ENCODE data around the gene NOSTRIN.

Gene NOSTRIN

DNA sequence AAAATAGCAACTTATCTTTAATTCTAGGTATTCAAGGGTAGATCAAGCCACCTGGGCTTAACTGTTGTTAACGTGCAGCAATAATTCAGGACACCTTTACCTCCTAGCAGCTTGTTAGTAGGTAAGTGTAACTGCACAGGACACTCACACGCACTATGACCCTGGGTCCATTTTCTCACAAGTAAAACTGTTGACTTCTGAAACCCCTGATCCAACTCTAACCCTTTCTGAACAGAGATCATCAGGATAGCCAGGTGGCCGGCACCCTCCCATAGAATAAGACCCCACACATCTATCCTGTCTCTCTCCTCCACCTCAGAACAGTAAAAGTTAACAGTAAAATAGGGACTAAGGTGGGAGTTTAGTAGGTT lies 87.2 kb downstream of the NOSTRIN start:
- no peak for DNase-seq

DNA sequence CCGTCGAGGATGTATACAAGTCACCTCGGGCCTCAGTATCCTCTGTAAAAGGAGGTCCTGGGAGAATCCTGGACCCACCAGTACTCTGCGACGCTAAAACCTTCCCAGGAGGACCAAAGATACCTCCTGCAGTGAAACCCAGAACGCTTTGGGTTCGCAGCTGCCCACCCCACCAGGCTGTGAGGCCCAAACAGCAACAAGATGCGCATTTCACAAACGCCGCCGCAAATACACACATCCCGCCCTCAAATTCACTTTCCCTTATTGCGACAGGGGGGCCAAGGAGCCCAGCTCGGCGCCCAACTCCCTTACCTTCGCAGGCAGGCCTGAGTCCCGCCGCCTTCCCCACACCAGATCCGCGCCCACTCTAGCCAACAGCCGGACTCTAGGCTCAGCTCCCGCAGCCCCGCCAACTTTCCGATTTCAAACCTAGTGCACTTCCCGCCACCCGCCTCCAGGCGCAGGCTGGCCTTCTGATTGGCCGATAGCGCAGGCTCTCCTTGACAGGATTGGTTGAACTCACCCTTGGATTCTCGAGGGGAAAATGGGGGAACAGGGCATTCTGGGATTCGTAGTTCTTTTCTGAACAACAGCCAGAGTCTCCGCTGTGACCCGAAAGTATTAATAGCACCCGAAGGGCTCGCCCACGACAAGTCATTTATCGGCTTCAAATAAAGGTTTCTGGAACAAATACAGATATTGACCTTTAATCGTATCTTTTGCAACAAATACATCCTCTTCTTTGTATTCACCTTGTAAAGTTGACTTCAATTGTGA lies 87.8 kb downstream of the NOSTRIN start, which contains the start of gene SPC25:
Gene SPC25 (minus strand): TSS at position 425 of the 777 bp plus-strand sequence. CDS start 911 bp downstream, outside the sequence.
- peak; percentile 86 for DNase-seq

DNA sequence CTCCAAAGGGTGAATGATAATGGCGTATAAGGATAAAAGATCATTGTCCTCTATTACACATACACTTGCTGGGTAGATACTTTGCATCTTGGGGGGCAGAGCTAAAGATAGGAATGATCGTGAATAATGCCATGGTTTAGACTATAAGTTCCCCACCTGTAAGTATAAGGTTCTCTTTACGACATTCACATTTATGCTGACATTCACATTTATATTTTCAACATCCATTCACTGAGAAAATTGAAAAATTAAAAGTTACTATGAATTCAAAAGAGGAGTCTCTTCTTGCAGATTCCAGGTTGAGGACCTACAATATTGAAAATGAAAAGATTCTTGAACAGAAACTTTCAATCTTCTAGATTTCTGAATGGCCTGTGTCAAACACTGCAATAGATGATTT lies 89.9 kb downstream of the NOSTRIN start:
- DNase-seq = no peak

DNA sequence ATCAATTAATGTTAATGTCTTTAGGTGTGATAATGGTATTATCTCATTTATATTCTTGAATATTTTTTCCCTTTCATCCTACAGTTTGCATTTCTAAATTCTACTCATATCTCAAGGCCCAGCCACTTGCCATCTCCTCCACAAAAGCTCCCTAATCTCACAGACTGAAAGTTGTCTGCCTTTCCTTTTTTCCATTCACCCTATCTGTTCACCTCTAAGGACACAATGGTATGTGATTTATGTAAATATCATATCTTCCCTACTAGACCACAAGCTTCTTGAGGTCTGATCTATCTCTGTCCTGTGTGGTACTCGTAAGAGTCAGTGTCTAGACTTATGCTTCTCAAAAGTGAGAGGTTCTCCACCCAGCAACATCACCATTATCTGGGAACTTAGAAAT lies 91.7 kb downstream of the NOSTRIN start:
- DNase-seq = no peak

DNA sequence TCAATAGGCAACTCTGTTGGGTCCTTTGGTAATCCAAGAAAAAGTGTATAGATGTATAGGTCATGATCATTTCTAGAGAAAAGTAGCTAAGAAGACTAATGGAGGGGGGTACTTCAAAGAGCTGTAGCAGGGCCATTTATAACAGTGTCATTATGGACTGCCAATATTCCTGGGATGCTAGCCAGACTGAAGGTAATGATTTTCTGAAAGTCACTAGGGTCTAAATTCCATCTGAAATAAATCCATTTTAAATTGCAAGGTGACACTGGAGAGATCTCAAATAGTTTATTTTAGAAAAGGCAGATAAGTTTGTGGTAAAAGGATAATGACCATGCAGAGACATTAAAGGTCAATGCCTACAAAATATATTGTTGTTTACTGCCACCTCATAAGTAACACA lies 92.3 kb downstream of the NOSTRIN start:
- DNase-seq = no peak

DNA sequence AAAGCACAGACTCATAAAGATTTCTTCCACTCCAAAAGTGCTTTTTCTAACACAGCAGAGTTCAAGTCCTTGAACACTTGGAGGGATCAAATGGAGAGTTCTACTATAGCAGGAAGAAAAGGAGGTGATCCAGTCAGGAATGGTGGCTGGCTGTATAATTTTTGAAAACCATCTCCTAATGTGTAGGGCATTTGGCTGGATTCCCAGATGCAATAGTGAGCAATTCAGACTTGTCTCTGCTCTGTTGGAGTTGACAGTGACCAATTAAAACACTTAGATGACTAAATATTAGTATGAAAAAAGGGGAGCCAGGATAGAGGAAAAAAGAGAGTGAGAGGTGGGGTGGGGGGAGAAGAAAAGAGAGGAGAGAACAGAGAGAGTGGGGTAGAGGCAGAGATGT lies 93.3 kb downstream of the NOSTRIN start:
- no peak for DNase-seq

DNA sequence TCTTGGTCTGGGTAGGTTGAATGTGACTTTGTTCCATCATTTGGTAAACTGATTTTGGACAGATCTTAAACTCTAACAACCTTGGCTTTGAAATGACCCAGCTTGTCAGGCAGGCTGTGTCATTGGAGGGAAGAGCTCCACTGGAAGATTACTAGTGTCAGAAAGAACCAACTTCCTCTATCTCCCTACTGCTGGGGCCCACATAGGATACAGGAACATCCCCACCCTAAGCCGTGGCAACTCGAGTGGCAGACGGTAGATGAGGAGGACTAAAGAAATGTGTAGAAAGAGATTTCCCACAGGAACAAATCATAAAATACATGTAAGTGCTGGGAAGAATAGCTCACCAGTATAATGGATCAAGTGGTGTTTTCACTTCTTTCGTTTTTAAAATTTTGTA lies 94.3 kb downstream of the NOSTRIN start:
- no peak for DNase-seq

DNA sequence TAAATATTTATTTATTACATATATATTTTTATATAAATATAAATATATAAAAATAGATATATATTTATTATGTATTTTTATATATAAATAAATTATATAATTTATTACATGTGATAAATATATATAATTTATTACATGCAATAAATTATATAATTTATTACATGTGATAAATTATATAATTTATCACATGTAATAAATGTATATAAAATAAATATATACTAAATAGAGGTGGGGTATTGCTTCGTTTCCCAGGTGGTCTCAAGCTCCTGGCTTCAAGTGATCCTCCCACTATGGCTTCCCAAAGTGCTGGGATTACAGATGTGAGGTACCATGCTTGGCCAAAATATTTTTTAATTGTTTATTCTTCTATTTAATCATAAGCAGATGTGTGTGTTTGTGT lies 95.0 kb downstream of the NOSTRIN start:
- no peak for DNase-seq

DNA sequence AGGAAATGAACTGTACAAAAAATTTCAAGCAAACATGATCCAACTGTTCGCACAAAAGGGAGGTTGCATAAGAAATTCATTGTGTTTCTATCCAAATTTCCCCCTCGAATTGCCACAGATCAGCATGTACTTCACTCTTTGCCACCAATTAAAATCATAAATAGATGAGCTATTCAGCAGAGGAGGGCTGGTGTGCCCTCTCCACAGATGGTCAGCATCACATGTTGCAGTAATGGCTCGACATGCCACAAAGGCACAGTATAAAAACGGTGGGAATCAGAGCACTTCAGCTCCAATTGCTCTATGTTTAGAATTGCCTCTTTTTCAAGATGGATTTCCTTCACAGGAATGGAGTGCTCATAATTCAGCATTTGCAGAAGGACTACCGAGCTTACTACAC lies 98.6 kb downstream of the NOSTRIN start, which contains the start of gene G6PC2:
Gene G6PC2 (plus strand): TSS at position 289 of the 400 bp plus-strand sequence. CDS start 41 bp downstream, at position 330.
- no peak for DNase-seq

DNA sequence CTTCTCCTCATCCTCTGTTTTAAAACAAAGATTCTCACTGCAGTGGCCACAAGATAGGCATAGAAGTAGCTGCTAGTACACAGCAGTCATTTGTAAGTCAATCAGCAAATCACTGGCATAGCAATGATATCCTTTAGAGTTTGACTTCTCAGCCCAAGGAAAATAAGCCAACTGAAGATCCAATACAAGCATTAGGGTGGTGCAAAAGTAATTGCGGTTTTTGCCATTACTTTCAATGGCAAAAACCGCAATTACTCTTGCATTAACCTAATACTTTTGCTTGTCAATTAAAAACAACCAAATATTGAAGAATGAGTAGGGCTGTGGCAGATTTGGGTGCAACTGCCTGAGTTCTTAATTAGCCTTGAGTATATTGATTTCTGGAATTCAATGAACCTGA lies 101.5 kb downstream of the NOSTRIN start:
- no peak for DNase-seq

DNA sequence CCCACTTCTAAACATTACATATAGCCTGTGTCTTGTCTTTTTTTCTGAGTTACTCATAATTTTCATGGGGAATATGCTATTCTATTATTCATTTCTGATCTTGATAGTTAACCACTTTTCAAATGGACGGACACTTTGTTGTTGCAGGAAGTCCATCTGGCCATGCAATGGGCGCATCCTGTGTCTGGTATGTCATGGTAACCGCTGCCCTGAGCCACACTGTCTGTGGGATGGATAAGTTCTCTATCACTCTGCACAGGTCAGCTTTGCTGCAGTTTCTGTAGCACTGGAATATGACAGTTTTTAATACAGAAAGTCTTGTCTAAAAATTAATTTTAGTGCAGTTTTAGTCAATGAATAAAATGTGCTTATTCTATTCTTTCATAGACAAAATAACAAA lies 101.9 kb downstream of the NOSTRIN start:
- no peak for DNase-seq

DNA sequence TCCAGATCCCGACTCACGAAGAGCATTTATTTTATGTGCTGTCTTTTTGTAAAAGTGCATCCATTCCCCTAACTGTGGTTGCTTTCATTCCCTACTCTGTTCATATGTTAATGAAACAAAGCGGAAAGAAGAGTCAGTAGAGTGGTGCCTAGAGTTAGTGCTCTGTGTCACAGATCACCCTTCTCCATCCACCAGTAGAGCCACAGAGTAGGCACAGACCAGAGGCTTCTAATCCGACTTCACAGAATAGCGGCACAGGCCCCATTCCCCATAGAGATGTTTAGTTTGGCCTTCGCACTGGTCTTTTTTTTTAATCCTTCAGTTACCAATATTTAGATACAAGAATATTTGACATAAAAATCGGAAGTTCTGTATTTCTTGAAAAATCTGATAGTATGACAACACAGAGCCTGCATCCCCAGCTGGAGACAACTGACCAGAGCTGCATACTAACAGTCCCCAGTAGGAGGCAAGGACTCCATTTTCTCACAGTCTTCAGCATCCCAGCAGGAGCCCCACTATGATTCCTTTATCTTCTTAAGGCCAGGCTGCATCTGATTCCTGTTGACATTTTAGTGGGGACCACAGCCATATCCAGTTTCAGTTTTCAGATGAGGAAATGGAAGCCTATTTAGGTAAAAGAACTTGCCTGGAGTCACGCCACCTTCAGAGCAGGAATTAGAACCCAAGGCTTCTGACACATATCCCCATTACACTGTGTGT lies 105.7 kb downstream of the NOSTRIN start:
- no peak for DNase-seq

DNA sequence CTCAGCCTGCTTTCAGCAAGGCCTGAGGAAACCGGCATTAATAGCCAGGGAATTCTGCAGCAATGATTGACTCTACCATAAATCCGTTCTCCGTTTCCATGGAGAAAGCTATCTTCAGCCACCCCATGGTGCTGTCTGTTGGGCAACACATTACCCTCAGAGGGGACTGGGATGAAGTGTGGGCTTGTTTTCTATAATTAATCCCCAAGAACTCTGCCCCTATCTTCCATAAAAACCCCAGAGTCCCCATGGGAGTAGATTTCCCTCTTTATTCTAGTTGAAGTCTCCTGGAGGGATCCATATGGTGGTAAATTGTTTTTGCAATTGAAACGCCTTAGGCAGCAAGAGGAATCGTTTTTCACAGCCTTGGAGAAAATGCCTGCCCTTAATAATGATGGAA lies 107.9 kb downstream of the NOSTRIN start:
- DNase-seq = no peak

DNA sequence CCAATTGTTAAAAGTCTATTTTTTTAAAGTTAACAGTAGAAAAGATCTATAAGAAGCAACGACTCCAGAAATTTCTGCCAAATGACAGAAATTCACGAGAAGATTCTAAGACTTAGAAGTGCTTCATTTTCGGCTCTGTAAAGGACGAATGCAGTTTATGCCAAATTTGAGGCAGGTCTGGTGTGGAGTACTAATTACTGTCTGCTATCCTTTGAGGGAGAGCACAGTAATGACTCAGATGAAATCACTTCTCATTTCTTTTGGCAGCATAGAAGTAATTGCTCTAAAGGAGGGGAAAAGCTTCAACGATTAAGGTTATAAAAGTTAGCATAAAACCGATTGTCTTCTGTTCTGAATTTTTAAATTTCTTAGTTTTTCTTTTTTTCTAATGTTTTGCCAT lies 110.0 kb downstream of the NOSTRIN start:
- DNase-seq = no peak

DNA sequence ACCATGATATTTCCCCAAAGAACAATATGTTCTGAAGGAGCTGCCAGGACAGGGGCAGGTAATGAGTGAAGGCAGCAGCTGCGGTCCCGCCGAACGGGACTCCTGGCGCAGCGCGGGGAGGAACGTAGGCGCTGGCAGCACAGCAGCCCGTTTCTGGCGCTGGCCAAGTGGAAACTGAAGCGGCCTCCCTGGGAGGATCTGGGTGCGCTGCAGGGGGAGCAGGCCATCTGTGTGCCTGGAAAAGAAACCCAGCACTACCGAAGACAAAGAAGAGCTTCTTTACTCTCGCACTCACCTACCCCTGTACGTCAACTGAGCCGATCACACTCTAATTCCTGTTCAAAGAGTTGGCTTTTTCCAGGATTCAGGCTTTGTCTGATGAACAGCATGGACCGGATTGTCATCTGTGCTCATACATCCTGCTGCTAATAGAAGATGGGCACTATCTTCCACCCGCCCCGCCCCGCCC lies 110.5 kb downstream of the NOSTRIN start:
- DNase-seq = no peak

DNA sequence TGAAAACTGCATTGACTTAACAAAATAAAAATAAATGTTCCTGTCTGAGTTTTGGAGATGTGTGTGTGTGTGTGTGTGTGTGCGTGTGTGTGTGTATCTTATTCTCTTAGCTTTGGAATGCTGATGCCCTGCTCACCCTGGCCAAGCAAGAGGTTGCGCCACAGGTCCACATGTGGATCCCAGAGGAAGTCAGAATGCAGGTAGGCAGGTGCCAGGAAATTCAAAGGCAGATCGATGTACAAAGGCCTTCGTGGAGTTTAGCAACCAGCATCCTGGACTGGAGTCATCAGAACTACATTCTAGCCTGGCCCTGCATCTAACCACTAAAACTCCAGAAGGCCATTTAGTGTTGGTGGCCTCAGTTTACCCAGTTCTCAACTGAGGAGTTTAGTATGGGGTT lies 111.1 kb downstream of the NOSTRIN start:
- no peak for DNase-seq

All from NCI-H2029 treated with DMSO at 0.1 percent for 48 hours (cell line).